Measurements from ENCODE around the gene EYS.

The EYS gene

GRCh38 chr6:64217721-64218620 is 1489.1 kb downstream of the EYS start:
- no peak overlapping the region for H3K4me2 ChIP-seq (ENCODE audit: low read depth, low read length)
- H3K27ac ChIP-seq (ENCODE audit: low read length): no peak overlapping the region
- H3K27me3 ChIP-seq (replicated peaks; ENCODE audit: insufficient read depth, low read length): no peaks in the 10 kb centered on the region
- H3K36me3 ChIP-seq (replicated peaks; ENCODE audit: insufficient read depth, low read length): no peaks in the 10 kb centered on the region
- H3K4me3 ChIP-seq (ENCODE audit: low read length): no peak overlapping the region
- H3K4me1 ChIP-seq (ENCODE audit: low read length): no peaks in the 10 kb centered on the region
- H3K79me2 ChIP-seq (ENCODE audit: low read length): no peaks in the 10 kb centered on the region
- no peaks in the 10 kb centered on the region for H3K9me2 ChIP-seq (replicated peaks; ENCODE audit: insufficient read depth, low read length)
- no peak overlapping the region for H2AFZ ChIP-seq (ENCODE audit: low read length)
- no peak overlapping the region for H3K9ac ChIP-seq (ENCODE audit: low read length)
- no peak for TF ChIP-seq EZH2phosphoT487 (IDR thresholded peaks at IDR 0.05; ENCODE audit: low read length)
- TF ChIP-seq EZH2 (optimal IDR thresholded peaks at IDR 0.05; ENCODE audit: low read depth, low read length): no peak
- H3F3A ChIP-seq (ENCODE audit: insufficient read depth, low read length): no peaks in the 10 kb centered on the region
- H3K9me3 ChIP-seq (replicated peaks; ENCODE audit: insufficient read depth, low read length): no peaks in the 10 kb centered on the region
- no peaks in the 10 kb centered on the region for H4K20me1 ChIP-seq (ENCODE audit: insufficient read depth, low read length)
- DNase-seq: no peak

GRCh38 chr6:64214373-64214772 is 1492.7 kb downstream of the EYS start:
- H2AFZ ChIP-seq (ENCODE audit: low read length): no peak overlapping the region
- H3K27ac ChIP-seq (ENCODE audit: low read length): no peak overlapping the region
- no peaks in the 10 kb centered on the region for H3K4me1 ChIP-seq (ENCODE audit: low read length)
- H3K79me2 ChIP-seq (ENCODE audit: low read length): no peaks in the 10 kb centered on the region
- no peaks in the 10 kb centered on the region for H3K27me3 ChIP-seq (replicated peaks; ENCODE audit: insufficient read depth, low read length)
- no peak overlapping the region for H3K4me2 ChIP-seq (ENCODE audit: low read depth, low read length)
- no peaks in the 10 kb centered on the region for H3K9me3 ChIP-seq (replicated peaks; ENCODE audit: insufficient read depth, low read length)
- H3F3A ChIP-seq (ENCODE audit: insufficient read depth, low read length): no peaks in the 10 kb centered on the region
- no peaks in the 10 kb centered on the region for H3K36me3 ChIP-seq (replicated peaks; ENCODE audit: insufficient read depth, low read length)
- H3K4me3 ChIP-seq (ENCODE audit: low read length): no peak overlapping the region
- TF ChIP-seq EZH2phosphoT487 (IDR thresholded peaks at IDR 0.05; ENCODE audit: low read length) (no peak), EZH2 (optimal IDR thresholded peaks at IDR 0.05; ENCODE audit: low read depth, low read length) (no peak)
- TF ChIP-seq, protein P1, sequence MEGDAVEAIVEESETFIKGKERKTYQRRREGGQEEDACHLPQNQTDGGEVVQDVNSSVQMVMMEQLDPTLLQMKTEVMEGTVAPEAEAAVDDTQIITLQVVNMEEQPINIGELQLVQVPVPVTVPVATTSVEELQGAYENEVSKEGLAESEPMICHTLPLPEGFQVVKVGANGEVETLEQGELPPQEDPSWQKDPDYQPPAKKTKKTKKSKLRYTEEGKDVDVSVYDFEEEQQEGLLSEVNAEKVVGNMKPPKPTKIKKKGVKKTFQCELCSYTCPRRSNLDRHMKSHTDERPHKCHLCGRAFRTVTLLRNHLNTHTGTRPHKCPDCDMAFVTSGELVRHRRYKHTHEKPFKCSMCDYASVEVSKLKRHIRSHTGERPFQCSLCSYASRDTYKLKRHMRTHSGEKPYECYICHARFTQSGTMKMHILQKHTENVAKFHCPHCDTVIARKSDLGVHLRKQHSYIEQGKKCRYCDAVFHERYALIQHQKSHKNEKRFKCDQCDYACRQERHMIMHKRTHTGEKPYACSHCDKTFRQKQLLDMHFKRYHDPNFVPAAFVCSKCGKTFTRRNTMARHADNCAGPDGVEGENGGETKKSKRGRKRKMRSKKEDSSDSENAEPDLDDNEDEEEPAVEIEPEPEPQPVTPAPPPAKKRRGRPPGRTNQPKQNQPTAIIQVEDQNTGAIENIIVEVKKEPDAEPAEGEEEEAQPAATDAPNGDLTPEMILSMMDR (IDR thresholded peaks at IDR 0.05; ENCODE audit: low read length): no peak
- no peaks in the 10 kb centered on the region for H3K9me2 ChIP-seq (replicated peaks; ENCODE audit: insufficient read depth, low read length)
- H4K20me1 ChIP-seq (ENCODE audit: insufficient read depth, low read length): no peaks in the 10 kb centered on the region
- no peak for DNase-seq
- no peak overlapping the region; the same call in 1 of the 2 replicates for H3K9ac ChIP-seq (ENCODE audit: low read length)

DNA sequence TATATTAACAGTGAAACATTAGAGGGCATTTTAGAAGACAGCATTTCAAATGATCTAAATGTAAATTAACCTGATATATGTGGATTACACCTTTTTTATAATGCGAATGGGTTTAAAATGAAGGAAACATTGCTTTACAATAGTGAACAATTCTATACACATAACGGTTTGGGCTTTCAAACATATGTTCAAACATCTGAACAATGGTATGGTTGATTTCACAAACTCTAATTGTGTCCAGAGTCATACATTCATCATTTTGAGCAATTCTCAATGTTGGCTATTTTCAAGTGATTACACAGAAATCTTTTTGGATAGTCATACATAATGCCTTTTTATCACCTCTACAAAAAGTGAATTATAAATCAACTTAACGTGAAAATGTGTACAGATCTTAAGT is 1493.3 kb downstream of the EYS start:
- Histone ChIP-seq H3K4me3 (ENCODE audit: low read length) (no peak overlapping the region), H2AFZ (ENCODE audit: low read length) (no peak overlapping the region), H3K79me2 (ENCODE audit: low read length) (no peaks in the 10 kb centered on the region), H3K4me2 (ENCODE audit: low read depth, low read length) (no peak overlapping the region), H3K9me2 (replicated peaks; ENCODE audit: insufficient read depth, low read length) (no peaks in the 10 kb centered on the region), H3K4me1 (ENCODE audit: low read length) (no peaks in the 10 kb centered on the region), H3K27ac (ENCODE audit: low read length) (no peak overlapping the region), H3K9me3 (replicated peaks; ENCODE audit: insufficient read depth, low read length) (no peaks in the 10 kb centered on the region), H4K20me1 (ENCODE audit: insufficient read depth, low read length) (no peaks in the 10 kb centered on the region), H3K36me3 (replicated peaks; ENCODE audit: insufficient read depth, low read length) (no peaks in the 10 kb centered on the region), H3K27me3 (replicated peaks; ENCODE audit: insufficient read depth, low read length) (no peaks in the 10 kb centered on the region), H3F3A (ENCODE audit: insufficient read depth, low read length) (no peaks in the 10 kb centered on the region), H3K9ac (ENCODE audit: low read length) (no peak overlapping the region)
- DNase-seq: no peak
- TF ChIP-seq EZH2phosphoT487 (IDR thresholded peaks at IDR 0.05; ENCODE audit: low read length) (no peak), EZH2 (optimal IDR thresholded peaks at IDR 0.05; ENCODE audit: low read depth, low read length) (no peak)
- TF ChIP-seq, protein P1 (IDR thresholded peaks at IDR 0.05; ENCODE audit: low read length): no peak

DNA sequence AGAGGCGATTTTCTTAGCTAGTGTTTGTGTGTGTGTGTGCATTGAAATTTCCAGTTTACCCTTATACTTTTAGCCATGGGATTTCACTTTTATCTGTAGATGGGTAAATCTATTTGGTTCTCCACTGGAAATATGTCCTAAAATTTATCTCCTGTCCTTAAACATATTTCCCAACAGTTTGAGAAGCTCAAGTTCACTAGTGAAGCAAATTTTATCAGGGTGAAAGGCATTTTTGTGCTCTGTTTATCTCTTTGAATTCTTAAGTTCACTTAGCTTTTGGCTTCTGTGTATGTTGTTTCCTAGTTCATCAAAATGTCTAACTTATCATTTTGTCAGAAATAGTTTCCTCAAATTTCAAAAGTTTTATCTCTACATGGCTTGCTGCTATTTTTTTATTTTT is 1509.8 kb downstream of the EYS start:
- H3K9me3 ChIP-seq (replicated peaks; ENCODE audit: insufficient read depth, low read length): no peaks in the 10 kb centered on the region
- H3K4me1 ChIP-seq (ENCODE audit: low read length): no peaks in the 10 kb centered on the region
- H3K79me2 ChIP-seq (ENCODE audit: low read length): no peaks in the 10 kb centered on the region
- H3K9ac ChIP-seq (ENCODE audit: low read length): no peak overlapping the region
- no peak for TF ChIP-seq EZH2 (optimal IDR thresholded peaks at IDR 0.05; ENCODE audit: low read depth, low read length)
- TF ChIP-seq EZH2phosphoT487 (IDR thresholded peaks at IDR 0.05; ENCODE audit: low read length): no peak
- TF ChIP-seq, protein P1 (IDR thresholded peaks at IDR 0.05; ENCODE audit: low read length): no peak
- H3K4me2 ChIP-seq (ENCODE audit: low read depth, low read length): no peak overlapping the region
- no peaks in the 10 kb centered on the region for H3K9me2 ChIP-seq (replicated peaks; ENCODE audit: insufficient read depth, low read length)
- no peak overlapping the region for H3K27ac ChIP-seq (ENCODE audit: low read length)
- H4K20me1 ChIP-seq (ENCODE audit: insufficient read depth, low read length): no peaks in the 10 kb centered on the region
- H3K27me3 ChIP-seq (replicated peaks; ENCODE audit: insufficient read depth, low read length): no peaks in the 10 kb centered on the region
- H3K36me3 ChIP-seq (replicated peaks; ENCODE audit: insufficient read depth, low read length): no peaks in the 10 kb centered on the region
- H2AFZ ChIP-seq (ENCODE audit: low read length): no peak overlapping the region
- DNase-seq: no peak
- H3F3A ChIP-seq (ENCODE audit: insufficient read depth, low read length): no peaks in the 10 kb centered on the region
- H3K4me3 ChIP-seq (ENCODE audit: low read length): no peak overlapping the region

All from MM.1S (cell line).